Limb (tissue), 2 donors: ENCODE data around the gene INVS.

Experiments
- DNase-seq, 2 donors: peaks; one replicate each; pipeline ENCODE4 v3.0.0-alpha.2; 2016; ENCODE audit errors: extremely low spot score in 2 of 2

Gene INVS

GRCh38 chr9:100268271-100268670, 169.2 kb downstream of the INVS start:
- DNase-seq = no peak

GRCh38 chr9:100269656-100270055, 170.6 kb downstream of the INVS start:
- no peak for DNase-seq

GRCh38 chr9:100277166-100277979, 178.3 kb downstream of the INVS start:
- DNase-seq = no peak

GRCh38 chr9:100281066-100281465, 182.0 kb downstream of the INVS start:
- no peak for DNase-seq

GRCh38 chr9:100281676-100282387, 182.8 kb downstream of the INVS start:
- no peak for DNase-seq

- no peak for DNase-seq
Observed at GRCh38 chr9:100282388-100282719, 183.3 kb downstream of the INVS start.

GRCh38 chr9:100284247-100284646, 185.2 kb downstream of the INVS start:
- DNase-seq = no peak

- DNase-seq = no peak
Observed at GRCh38 chr9:100285080-100285479, 186.0 kb downstream of the INVS start.

GRCh38 chr9:100285601-100286000, 186.6 kb downstream of the INVS start:
- no peak for DNase-seq

- no peak for DNase-seq
Observed at GRCh38 chr9:100286257-100286656, 187.2 kb downstream of the INVS start.

- DNase-seq = no peak
Observed at GRCh38 chr9:100287186-100287585, 188.1 kb downstream of the INVS start.

GRCh38 chr9:100290714-100291113, 191.7 kb downstream of the INVS start:
- no peak for DNase-seq

- DNase-seq = no peak
Observed at GRCh38 chr9:100292414-100292813, 193.4 kb downstream of the INVS start.

- DNase-seq = no peak
Observed at GRCh38 chr9:100294341-100294740, 195.3 kb downstream of the INVS start.

- no peak for DNase-seq
Observed at GRCh38 chr9:100294806-100295205, 195.8 kb downstream of the INVS start.

GRCh38 chr9:100295240-100295639, 196.2 kb downstream of the INVS start:
- DNase-seq = no peak

GRCh38 chr9:100296407-100296806, 197.4 kb downstream of the INVS start:
- no peak for DNase-seq

GRCh38 chr9:100298378-100298777, 199.3 kb downstream of the INVS start:
- no peak for DNase-seq

- no peak for DNase-seq
Observed at GRCh38 chr9:100303747-100304146, 204.7 kb downstream of the INVS start.

- DNase-seq = no peak
Observed at GRCh38 chr9:100306283-100306682, 207.2 kb downstream of the INVS start.

- DNase-seq = no peak
Observed at GRCh38 chr9:100307080-100307479, 208.0 kb downstream of the INVS start.

- DNase-seq = no peak
Observed at GRCh38 chr9:100308965-100309564, 210.0 kb downstream of the INVS start.

- DNase-seq = no peak
Observed at GRCh38 chr9:100309992-100310391, 210.9 kb downstream of the INVS start.
